GM23248 (cell line): Measurements from ENCODE around the gene GNMT.

Source experiments
- EZH2 ChIP-seq: fragments of 200-600 bp; sonication (generic); IDR thresholded peaks from 2 replicates; pipeline ENCODE4 v1.6.1; 2018; ENCODE audit warnings: antibody characterized with exemption, mild to moderate bottlenecking; ENCODE audit not compliant: insufficient read depth, poor library complexity, severe bottlenecking
- EZH2phosphoT487 ChIP-seq: fragments of 200-600 bp; sonication (generic); IDR thresholded peaks from 2 replicates; pipeline ENCODE4 v1.6.1; 2018; ENCODE audit warnings: antibody characterized with exemption, moderate library complexity, mild to moderate bottlenecking, low read depth; ENCODE audit not compliant: insufficient read depth

DNA sequence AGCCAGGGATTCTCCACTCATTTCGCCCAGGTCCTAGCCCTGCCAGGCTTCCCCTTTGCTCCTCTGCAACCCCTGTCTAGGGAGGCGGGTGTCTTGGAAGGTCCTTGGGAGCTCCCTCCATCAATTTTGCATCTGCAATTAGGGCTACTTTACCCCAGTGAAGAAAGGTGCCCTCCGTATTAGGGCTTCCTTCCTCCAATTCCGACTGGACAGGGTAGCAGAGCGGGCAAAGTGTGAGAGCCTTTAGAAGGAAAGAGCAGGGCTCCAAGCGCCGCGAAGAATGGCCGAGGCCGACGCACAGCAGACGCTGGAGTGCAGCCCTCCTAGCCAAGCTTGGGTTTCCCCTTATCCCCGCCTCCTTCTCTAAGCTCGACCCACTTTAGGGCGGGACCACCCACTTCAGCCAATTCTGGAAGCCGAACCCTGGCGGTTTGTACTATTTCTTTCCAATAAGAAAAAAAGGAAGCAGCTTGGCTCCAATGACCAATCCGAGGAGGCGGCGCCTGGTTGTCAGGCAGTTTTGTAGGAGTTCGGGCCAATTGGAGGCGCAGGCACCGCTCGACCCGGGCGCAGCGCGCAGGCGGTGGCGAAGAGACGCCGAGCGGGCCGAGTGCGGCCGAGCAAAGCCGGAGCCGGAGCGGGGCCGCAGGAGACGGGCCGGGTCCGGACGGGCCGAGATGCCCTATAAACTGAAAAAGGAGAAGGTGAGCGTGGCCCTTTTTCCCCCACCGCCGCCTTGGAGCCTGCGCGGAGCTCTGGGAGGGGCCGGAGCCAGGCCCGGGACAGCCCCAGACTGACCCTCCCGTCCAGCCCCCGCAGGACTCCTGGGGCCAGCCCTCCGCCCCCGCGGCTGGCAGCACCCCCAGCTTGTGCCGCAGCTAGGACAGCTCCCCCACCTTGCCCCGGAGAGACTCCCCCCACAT is 23.7 kb downstream of the GNMT start, which contains the start of gene PPP2R5D:
- TF ChIP-seq EZH2phosphoT487 (no peak), EZH2 (no peak)
